ENCODE results near the gene TSPAN18.
A peak's percentile ranks its signal among the peaks of the same experiment; 100 is the strongest.

Gene TSPAN18

DNA sequence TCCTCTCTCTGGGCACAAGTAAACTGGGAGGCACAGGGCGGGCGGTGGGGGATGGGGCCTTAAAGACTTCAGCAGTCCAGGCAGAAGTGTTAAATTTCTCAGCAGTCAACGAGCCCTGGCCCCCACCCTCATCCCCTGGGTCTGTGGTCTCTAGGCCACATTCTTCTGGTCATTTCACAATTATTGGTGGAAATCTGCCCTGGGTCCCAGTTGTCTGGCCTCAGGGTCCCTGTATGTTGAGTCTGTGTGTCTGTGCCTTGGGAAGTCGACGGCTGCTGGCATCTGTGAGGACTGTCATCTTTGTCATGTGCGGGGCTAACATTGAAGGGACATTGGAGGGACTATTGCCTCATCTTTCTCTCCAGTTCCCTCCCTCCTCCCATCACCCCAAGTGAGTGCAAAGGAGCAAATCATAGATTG lies 1.7 kb downstream of the TSPAN18 start:
- 1% methylated on average over 5 of the region's 6 CpGs for WGBS
- Histone ChIP-seq H3K27me3 (ENCODE audit: insufficient read depth, low read length) (peaks cover 64% of the 10 kb centered on the region), H3K4me1 (ENCODE audit: insufficient read depth, low read length) (peaks cover 57% of the 10 kb centered on the region)

DNA sequence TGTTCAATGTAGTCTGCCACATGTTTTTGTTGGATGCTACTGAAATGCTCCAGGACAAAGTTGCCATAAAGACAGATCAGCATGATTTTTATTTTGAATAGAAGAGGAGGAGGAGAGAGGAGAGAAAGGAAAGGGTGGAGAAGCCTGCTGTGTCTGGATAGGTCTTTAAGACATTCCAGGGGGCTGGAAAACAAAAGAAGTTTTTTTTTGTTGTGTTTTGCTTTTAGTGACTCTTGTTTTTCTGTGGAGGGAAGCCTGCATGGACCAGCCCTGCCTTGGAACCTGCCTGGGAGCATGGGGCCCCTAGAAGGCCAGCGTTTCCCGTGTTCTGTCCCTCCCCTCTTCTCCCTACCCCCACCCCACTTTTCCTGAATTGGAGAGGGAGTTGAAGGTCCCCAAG lies 2.3 kb downstream of the TSPAN18 start:
- H3K9me3 ChIP-seq (ENCODE audit: insufficient read depth, low read depth, low read length): no peaks in the 10 kb centered on the region
- H3K36me3 ChIP-seq (ENCODE audit: insufficient read depth, low read length): no peaks in the 10 kb centered on the region
- H3K27me3 ChIP-seq (ENCODE audit: insufficient read depth, low read length): peaks cover 62% of the 10 kb centered on the region
- peak overlapping the region; percentile 72 for H3K4me3 ChIP-seq (ENCODE audit: low read length)
- H3K27ac ChIP-seq (ENCODE audit: low read depth, low read length): peak overlapping the region; percentile 46; the same call in 1 of the 2 replicates
- no peak overlapping the region for H3K9ac ChIP-seq (ENCODE audit: low read depth, low read length)
- peaks cover 62% of the 10 kb centered on the region for H3K4me1 ChIP-seq (ENCODE audit: insufficient read depth, low read length)
- no CpG with 5 or more reads among the region's 2 CpGs for WGBS

More for the DNA sequence above, 1.7 kb downstream of the TSPAN18 start:
- Histone ChIP-seq H3K9me3 (ENCODE audit: insufficient read depth, low read depth, low read length) (no peaks in the 10 kb centered on the region), H3K4me3 (ENCODE audit: low read length) (peak overlapping the region; percentile 72), H3K9ac (ENCODE audit: low read depth, low read length) (no peak overlapping the region), H3K27ac (ENCODE audit: low read depth, low read length) (peak overlapping the region; percentile 40; the same call in 1 of the 2 replicates), H3K36me3 (ENCODE audit: insufficient read depth, low read length) (no peaks in the 10 kb centered on the region)

DNA sequence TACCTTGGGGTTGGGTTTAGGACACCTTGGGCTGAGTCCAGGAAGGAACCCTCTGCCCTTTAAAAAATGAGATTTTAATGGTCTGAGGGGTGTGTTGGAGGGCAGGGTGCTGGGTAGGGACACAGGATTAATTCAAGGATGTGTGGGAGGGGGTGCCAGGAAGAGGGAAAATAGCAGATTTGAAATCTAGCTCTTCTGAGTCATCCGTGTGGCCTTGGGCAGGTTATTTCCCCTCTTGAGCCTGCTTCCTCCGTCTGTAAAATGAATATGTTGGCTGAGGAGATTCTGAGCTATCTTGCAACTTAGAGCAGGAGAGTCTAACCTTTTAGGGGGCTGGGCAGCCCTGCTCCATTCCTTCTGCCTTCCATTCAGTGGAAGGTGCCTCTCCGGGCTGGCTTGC lies 3.0 kb downstream of the TSPAN18 start:
- WGBS: 46% methylated on average over 3 of the region's 3 CpGs

DNA sequence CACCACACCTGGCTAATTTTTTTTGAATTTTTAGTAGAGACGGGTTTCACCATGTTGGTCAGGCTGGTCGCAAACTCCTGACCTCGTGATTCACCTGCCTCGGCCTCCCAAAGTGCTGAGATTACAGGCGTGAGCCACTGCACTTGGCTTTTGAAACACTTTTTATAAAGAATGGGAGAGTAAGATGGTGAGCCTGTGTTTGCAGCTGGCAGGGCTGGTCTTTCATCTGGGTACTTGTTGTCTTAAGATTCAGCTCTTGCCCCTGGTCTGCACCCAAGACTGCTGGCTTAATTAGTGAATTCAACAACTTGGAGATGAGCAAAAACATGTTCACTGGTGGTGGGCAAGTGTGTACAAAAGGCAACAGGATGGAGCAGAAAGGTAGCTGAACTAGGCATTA lies 4.0 kb downstream of the TSPAN18 start:
- Histone ChIP-seq H3K4me3 (ENCODE audit: low read length) (no peak overlapping the region), H3K4me1 (ENCODE audit: insufficient read depth, low read length) (peaks cover 58% of the 10 kb centered on the region), H3K36me3 (ENCODE audit: insufficient read depth, low read length) (no peaks in the 10 kb centered on the region), H3K27ac (ENCODE audit: low read depth, low read length) (no peak overlapping the region), H3K9me3 (ENCODE audit: insufficient read depth, low read depth, low read length) (no peaks in the 10 kb centered on the region), H3K9ac (ENCODE audit: low read depth, low read length) (no peak overlapping the region), H3K27me3 (ENCODE audit: insufficient read depth, low read length) (peaks cover 48% of the 10 kb centered on the region)
- WGBS: 93% methylated on average over 5 of the region's 5 CpGs

More for the DNA sequence above, 3.0 kb downstream of the TSPAN18 start:
- no peak overlapping the region for H3K9ac ChIP-seq (ENCODE audit: low read depth, low read length)
- H3K4me1 ChIP-seq (ENCODE audit: insufficient read depth, low read length): peaks cover 62% of the 10 kb centered on the region
- no peaks in the 10 kb centered on the region for H3K36me3 ChIP-seq (ENCODE audit: insufficient read depth, low read length)
- no peak overlapping the region for H3K27ac ChIP-seq (ENCODE audit: low read depth, low read length)
- H3K4me3 ChIP-seq (ENCODE audit: low read length): 0 out of 2 replicates have a peak overlapping the region, but pooled peaks have one; percentile 72
- no peaks in the 10 kb centered on the region for H3K9me3 ChIP-seq (ENCODE audit: insufficient read depth, low read depth, low read length)
- H3K27me3 ChIP-seq (ENCODE audit: insufficient read depth, low read length): peaks cover 56% of the 10 kb centered on the region

DNA sequence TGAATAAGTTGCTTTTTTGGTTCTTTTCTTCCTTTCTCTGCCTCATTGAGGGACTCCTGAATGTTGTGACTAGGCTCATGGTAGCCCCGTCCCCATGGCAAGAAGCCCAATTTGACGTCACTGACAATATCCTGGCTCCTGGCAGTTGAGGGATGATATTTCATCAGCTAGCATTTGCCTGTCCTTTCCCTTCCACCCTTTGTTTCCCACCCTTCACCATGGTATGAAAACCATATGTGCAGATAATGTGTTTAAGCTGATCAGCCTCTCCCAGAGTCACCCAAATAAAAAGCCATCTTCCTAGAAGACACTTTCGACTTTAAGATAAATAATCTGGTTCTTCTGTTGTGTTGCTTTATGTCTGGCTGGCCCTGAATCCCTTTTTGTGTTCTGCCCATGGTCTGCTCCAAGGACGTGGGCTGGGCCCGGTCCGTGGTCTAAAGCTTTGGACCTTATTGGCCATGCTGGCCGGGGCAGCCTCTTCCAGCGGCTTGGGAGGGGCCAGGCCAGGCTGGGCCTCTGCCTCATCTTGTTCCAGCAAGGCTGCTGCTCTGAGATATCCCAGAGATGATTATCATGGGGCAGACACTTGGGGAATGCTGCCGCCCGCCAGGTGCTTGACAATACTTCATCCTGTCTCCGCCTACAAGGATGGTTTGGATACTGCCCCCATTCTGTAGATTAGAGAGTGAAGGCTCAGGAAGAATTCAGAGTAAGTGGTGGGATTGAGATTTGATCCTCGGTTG lies 5.1 kb downstream of the TSPAN18 start:
- H3K27ac ChIP-seq (ENCODE audit: low read depth, low read length): no peak overlapping the region
- WGBS: 71% methylated on average over 12 of the region's 12 CpGs
- peaks cover 48% of the 10 kb centered on the region for H3K27me3 ChIP-seq (ENCODE audit: insufficient read depth, low read length)
- H3K4me1 ChIP-seq (ENCODE audit: insufficient read depth, low read length): peaks cover 59% of the 10 kb centered on the region
- H3K9me3 ChIP-seq (ENCODE audit: insufficient read depth, low read depth, low read length): no peaks in the 10 kb centered on the region
- H3K36me3 ChIP-seq (ENCODE audit: insufficient read depth, low read length): no peaks in the 10 kb centered on the region
- H3K4me3 ChIP-seq (ENCODE audit: low read length): no peak overlapping the region
- H3K9ac ChIP-seq (ENCODE audit: low read depth, low read length): no peak overlapping the region

DNA sequence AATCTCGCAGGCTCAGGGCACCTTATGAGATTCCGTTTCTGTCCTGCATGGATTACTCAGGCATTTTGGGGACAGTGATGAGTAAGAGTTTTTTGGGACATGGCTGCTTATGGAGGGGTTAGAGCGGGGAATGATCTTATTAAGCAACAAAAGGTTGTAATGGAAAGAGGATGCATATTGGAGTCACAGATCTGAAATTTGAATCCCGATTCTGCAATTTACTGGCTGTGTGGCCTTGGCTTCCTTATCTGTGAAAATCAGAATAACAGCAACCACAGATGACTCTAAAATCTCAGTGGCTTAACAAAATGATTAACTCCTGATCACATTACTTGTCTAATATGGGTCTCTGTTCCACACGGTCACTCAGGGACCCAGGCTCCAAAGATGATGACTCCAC lies 5.8 kb downstream of the TSPAN18 start:
- Histone ChIP-seq H3K36me3 (ENCODE audit: insufficient read depth, low read length) (no peaks in the 10 kb centered on the region), H3K9ac (ENCODE audit: low read depth, low read length) (no peak overlapping the region), H3K27ac (ENCODE audit: low read depth, low read length) (no peak overlapping the region), H3K9me3 (ENCODE audit: insufficient read depth, low read depth, low read length) (no peaks in the 10 kb centered on the region), H3K27me3 (ENCODE audit: insufficient read depth, low read length) (peaks cover 48% of the 10 kb centered on the region), H3K4me3 (ENCODE audit: low read length) (no peak overlapping the region), H3K4me1 (ENCODE audit: insufficient read depth, low read length) (peaks cover 59% of the 10 kb centered on the region)
- 96% methylated on average over 5 of the region's 5 CpGs for WGBS

DNA sequence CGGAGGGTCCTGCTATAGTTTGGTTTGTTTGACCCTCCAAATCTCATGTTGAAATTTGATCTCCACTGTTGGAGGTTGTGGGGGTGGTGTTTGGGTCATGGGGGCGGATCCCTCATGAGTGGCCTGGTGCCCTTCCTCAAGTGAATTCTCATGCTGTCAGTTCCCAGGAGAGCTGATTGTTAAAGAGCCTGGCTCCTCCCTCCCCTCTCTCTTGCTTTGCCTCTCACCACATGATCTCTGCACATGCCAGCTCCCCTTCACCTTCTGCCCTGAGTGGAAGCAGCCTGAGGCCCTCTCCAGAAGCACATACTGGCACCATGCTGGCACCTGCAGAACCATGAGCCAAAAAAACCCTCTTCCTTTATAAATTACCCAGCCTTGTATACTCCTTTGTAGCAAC lies 7.1 kb downstream of the TSPAN18 start:
- Histone ChIP-seq H3K27ac (ENCODE audit: low read depth, low read length) (no peak overlapping the region), H3K9me3 (ENCODE audit: insufficient read depth, low read depth, low read length) (no peaks in the 10 kb centered on the region), H3K9ac (ENCODE audit: low read depth, low read length) (no peak overlapping the region), H3K4me3 (ENCODE audit: low read length) (no peak overlapping the region), H3K27me3 (ENCODE audit: insufficient read depth, low read length) (peaks cover 38% of the 10 kb centered on the region), H3K36me3 (ENCODE audit: insufficient read depth, low read length) (no peaks in the 10 kb centered on the region), H3K4me1 (ENCODE audit: insufficient read depth, low read length) (peaks cover 53% of the 10 kb centered on the region)
- WGBS: 65% methylated on average over 2 of the region's 2 CpGs

DNA sequence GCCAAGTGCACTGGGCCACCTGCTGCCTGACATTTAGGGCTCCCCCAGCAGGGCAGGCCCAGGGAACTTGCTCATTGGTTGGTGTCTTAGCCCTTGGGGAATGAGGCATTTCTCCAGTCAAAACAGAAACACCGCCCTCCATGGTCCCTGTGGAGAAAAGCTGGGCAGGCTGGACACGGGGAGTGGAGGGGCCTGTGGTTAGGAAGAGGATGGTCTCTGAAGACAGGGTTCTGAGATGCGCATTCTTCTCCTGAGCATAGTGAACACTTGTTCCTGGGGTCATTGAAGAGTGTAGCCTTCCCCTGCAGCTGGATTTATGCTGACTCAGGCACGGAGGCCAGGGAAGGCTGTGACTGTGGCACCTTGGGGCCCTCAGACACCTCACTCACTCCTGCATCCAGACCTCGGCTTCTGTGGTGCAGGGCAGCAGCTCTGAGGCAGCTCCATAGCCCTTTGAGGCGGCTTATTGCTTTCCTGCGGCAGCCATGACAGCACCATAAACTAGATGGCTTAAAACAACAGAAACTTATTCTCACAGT lies 8.2 kb downstream of the TSPAN18 start:
- Histone ChIP-seq H3K9ac (ENCODE audit: low read depth, low read length) (no peak overlapping the region), H3K4me1 (ENCODE audit: insufficient read depth, low read length) (peaks cover 44% of the 10 kb centered on the region), H3K9me3 (ENCODE audit: insufficient read depth, low read depth, low read length) (no peaks in the 10 kb centered on the region), H3K27me3 (ENCODE audit: insufficient read depth, low read length) (peaks cover 28% of the 10 kb centered on the region), H3K36me3 (ENCODE audit: insufficient read depth, low read length) (no peaks in the 10 kb centered on the region), H3K4me3 (ENCODE audit: low read length) (no peak overlapping the region), H3K27ac (ENCODE audit: low read depth, low read length) (no peak overlapping the region)
- WGBS: 88% methylated on average over 7 of the region's 7 CpGs

DNA sequence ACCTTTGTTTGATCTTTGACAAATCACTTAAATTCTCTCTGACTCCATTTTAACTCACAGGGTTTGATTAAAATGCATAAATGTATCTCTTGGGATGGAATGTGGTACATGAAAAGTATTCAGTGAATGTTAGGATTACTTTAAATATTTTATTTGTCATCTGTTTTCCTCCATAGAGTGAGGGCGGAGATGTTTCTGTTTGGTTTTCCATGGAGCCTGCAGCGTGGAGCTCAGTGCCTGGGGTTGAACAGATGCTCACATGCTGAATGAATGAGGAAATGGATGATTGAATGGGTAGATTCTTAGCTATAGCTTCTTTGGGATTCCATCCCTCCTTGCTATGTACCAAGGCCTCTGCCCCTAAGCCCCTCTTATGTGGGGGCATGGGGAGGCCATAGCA lies 10.0 kb downstream of the TSPAN18 start:
- H3K9ac ChIP-seq (ENCODE audit: low read depth, low read length): no peak overlapping the region
- H3K27me3 ChIP-seq (ENCODE audit: insufficient read depth, low read length): peaks cover 10% of the 10 kb centered on the region
- no peak overlapping the region for H3K27ac ChIP-seq (ENCODE audit: low read depth, low read length)
- no peak overlapping the region for H3K4me3 ChIP-seq (ENCODE audit: low read length)
- no peaks in the 10 kb centered on the region for H3K36me3 ChIP-seq (ENCODE audit: insufficient read depth, low read length)
- no peaks in the 10 kb centered on the region for H3K9me3 ChIP-seq (ENCODE audit: insufficient read depth, low read depth, low read length)
- peaks cover 56% of the 10 kb centered on the region for H3K4me1 ChIP-seq (ENCODE audit: insufficient read depth, low read length)
- WGBS: 91% methylated on average over 2 of the region's 2 CpGs

DNA sequence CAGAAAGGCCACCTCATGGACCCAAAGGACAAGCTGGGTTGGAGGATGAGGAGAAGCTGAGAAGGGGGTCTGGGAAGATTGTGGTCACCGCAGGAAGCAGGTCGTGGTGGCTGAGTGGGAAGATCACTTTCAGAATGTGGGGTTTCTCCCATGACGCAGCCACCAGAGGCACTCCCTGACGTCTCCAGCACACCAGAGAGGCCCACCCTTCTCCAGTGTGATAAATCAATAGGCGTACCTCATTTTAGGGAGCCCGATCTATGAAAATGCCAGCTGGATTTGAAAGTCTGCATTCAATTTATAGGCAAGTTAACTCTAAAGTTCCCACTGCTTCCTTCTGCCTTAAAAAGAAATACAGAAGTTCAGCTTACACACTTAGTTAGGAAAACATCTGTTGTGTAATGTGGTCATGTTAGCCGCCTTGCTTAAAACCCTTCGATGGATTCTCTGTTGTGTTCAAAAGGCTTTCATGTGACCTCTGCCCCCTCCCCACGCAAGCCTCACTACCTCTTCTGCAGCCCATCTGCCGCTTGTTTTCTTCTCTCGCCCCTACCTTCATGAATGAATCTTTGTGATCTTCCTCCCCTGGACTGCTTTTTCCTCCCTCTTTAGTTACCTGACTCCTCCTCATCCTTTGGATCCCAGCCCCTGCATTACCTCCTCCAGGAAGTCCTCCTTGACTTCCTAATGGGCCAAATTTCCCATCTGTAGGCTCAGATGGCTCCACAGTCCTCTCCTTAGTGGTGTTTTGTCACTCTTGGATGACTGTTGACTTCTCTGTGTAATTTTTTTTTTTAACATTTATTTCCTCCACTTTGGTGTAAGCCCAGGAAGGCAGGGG lies 10.7 kb downstream of the TSPAN18 start:
- Histone ChIP-seq H3K9me3 (ENCODE audit: insufficient read depth, low read depth, low read length) (no peaks in the 10 kb centered on the region), H3K4me3 (ENCODE audit: low read length) (no peak overlapping the region), H3K9ac (ENCODE audit: low read depth, low read length) (no peak overlapping the region), H3K27me3 (ENCODE audit: insufficient read depth, low read length) (peaks cover 3% of the 10 kb centered on the region; the same call in 1 of the 2 replicates), H3K36me3 (ENCODE audit: insufficient read depth, low read length) (no peaks in the 10 kb centered on the region), H3K27ac (ENCODE audit: low read depth, low read length) (no peak overlapping the region), H3K4me1 (ENCODE audit: insufficient read depth, low read length) (peaks cover 55% of the 10 kb centered on the region)
- 85% methylated on average over 11 of the region's 11 CpGs for WGBS

DNA sequence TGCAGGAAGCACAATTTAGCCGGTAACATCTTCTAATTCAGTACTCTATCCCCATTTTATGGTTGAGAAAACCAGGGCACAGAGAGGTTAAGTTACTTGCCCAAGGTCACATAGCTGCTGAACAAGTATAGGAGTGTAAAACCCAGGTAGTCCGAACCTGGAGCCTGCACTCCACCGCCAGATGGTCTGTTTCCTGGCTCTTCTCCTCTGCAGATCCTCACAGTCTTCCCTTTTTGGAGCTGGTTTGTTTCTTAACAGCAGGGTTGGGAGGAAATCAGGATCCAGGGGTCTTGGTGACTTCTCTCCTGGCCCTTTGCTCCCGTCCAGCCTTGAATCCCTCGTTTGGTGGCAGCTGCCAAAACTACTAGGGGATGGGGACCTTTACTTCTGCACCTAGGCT lies 12.0 kb downstream of the TSPAN18 start:
- Histone ChIP-seq H3K4me3 (ENCODE audit: low read length) (no peak overlapping the region), H3K36me3 (ENCODE audit: insufficient read depth, low read length) (no peaks in the 10 kb centered on the region), H3K9ac (ENCODE audit: low read depth, low read length) (no peak overlapping the region), H3K9me3 (ENCODE audit: insufficient read depth, low read depth, low read length) (no peaks in the 10 kb centered on the region), H3K27ac (ENCODE audit: low read depth, low read length) (no peak overlapping the region), H3K27me3 (ENCODE audit: insufficient read depth, low read length) (no peaks in the 10 kb centered on the region), H3K4me1 (ENCODE audit: insufficient read depth, low read length) (peaks cover 59% of the 10 kb centered on the region)
- WGBS: 88% methylated on average over 4 of the region's 5 CpGs
